Cardiac muscle cell (in vitro differentiated cells and primary cell): ENCODE data around the gene BCAP31. TPM values are rescaled to one million over a fixed set of nuclear protein-coding genes. Genes with fewer than 3 reads are reported as not detected.
A peak's percentile ranks its signal among the peaks of the same experiment; 100 is the strongest.

Source experiments
- DNase-seq, 2 donors: peaks; one replicate each; pipeline versions ENCODE4 v3.0.0 to v3.0.0-alpha.2; 2010 to 2017; ENCODE audit warnings: low read depth in 1 of 2, low spot score in 1 of 2
- H3K27ac ChIP-seq: fragments of 200-600 bp; sonication (generic); 2 replicates; pipeline ENCODE4 v1.5.1; 2016
- H3K27me3 ChIP-seq: fragments of 200-600 bp; sonication (generic); 2 replicates; pipeline ENCODE4 v1.6.0; 2016; ENCODE audit warnings: control low read depth
- H3K36me3 ChIP-seq: fragments of 200-600 bp; sonication (generic); 2 replicates; pipeline ENCODE4 v1.5.1; 2016; ENCODE audit warnings: control low read depth
- H3K4me1 ChIP-seq: fragments of 200-600 bp; sonication (generic); 2 replicates; pipeline ENCODE4 v1.8.1; 2017; ENCODE audit warnings: low read depth, mild to moderate bottlenecking, mixed run types
- H3K4me3 ChIP-seq: fragments of 200-600 bp; sonication (generic); 2 replicates; pipeline ENCODE4 v1.5.1; 2016; ENCODE audit warnings: mild to moderate bottlenecking
- H3K9me3 ChIP-seq: fragments of 200-600 bp; sonication (generic); 2 replicates; pipeline ENCODE4 v1.5.1; 2017; ENCODE audit warnings: low read depth, mild to moderate bottlenecking, control low read depth
- CTCF ChIP-seq: IDR thresholded peaks from 2 replicates; pipeline ENCODE4 v1.5.1; 2012; ENCODE audit warnings: low read depth, mild to moderate bottlenecking, low read length
- polyA plus RNA-seq: library from polyadenylated mRNA; unstranded; fragments of >200 nt; fragmentation: Nextera tagmentation; extraction: Ambion mirVana; gene quantifications from 2 replicates; pipeline ENCODE4 v1.2.1, GENCODE V29; 2016
- total RNA-seq: library from RNA; depleted of rRNA; stranded (reverse); fragments of >200 nt; gene quantifications from 2 replicates; pipeline ENCODE4 v1.2.3, GENCODE V29; 2016

BCAP31 gene
- total and polyA plus RNA-seq, 2 experiments from 2014 or later: 74.7 to 269 TPM

- Histone ChIP-seq H3K36me3 (no peaks in the 10 kb centered on the region), H3K27me3 (peaks cover 26% of the 10 kb centered on the region)
- no peak for TF ChIP-seq CTCF
Measured at GRCh38 chrX:153659268-153659667, 64.9 kb downstream of the BCAP31 start.

GRCh38 chrX:153657161-153657560, 67.0 kb downstream of the BCAP31 start:
- Histone ChIP-seq H3K9me3 (no peaks in the 10 kb centered on the region), H3K4me1 (no peaks in the 10 kb centered on the region), H3K27me3 (peaks cover 9% of the 10 kb centered on the region), H3K36me3 (no peaks in the 10 kb centered on the region), H3K4me3 (no peak overlapping the region), H3K27ac (no peak overlapping the region)
- TF ChIP-seq CTCF: no peak
- DNase-seq: no peak

More at GRCh38 chrX:153659268-153659667, 64.9 kb downstream of the BCAP31 start:
- Histone ChIP-seq H3K4me3 (no peak overlapping the region), H3K27ac (no peak overlapping the region), H3K4me1 (no peaks in the 10 kb centered on the region), H3K9me3 (no peaks in the 10 kb centered on the region)
- no peak for DNase-seq

DNA sequence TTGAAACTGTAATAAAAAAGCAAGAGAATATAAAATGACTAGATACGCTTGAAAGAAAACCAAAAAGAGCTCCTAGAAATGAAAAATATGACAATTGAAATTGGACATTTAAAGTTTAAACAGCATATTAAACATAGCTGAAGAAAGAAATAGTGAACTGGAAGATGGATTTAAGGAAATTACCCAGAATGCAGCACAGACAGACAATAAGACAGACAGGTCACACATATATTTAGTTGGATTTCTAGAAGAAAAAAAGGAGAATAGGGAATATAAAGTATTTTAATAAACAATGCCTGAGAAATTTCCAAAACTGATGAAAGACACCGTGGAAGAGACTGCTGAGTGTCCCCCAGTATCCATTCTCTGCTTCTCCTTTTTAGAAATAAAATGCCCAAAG, 70.6 kb downstream of the BCAP31 start:
- no peaks in the 10 kb centered on the region for H3K36me3 ChIP-seq
- no peak overlapping the region for H3K4me3 ChIP-seq
- no peak overlapping the region for H3K27ac ChIP-seq
- no peak for TF ChIP-seq CTCF
- no peak for DNase-seq
- H3K9me3 ChIP-seq: no peaks in the 10 kb centered on the region
- H3K4me1 ChIP-seq: no peaks in the 10 kb centered on the region
- peaks cover 3% of the 10 kb centered on the region for H3K27me3 ChIP-seq

DNA sequence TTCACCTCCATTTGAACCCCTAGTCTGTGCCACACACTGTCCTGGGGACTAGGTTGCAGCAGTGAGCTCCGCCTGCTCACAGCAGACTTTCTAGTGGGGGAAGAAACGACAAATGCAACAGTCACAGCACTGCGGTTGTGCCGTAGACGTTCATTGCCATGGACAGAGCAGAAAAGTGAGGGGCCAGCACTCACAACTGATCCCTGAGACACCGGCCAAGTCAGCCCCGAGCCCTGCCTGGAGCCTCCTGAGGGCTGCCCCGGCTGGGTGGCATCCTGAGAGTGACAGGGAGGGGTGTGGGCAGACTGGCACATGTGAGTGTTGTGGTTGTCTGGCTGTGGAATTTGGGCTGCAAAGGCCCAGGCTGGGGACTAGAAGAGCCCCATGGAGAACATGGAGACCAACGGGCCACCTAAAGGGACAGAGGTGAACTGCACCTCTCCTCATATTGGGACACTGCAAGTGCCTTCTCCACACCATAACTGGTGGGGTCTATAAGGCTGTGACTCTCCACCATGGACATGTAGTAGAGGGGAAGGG, 72.6 kb downstream of the BCAP31 start:
- H3K9me3 ChIP-seq: no peaks in the 10 kb centered on the region

GRCh38 chrX:153650959-153651358, 73.2 kb downstream of the BCAP31 start:
- Histone ChIP-seq H3K27ac (no peak overlapping the region), H3K4me1 (no peaks in the 10 kb centered on the region), H3K9me3 (no peaks in the 10 kb centered on the region), H3K36me3 (no peaks in the 10 kb centered on the region), H3K27me3 (peaks cover 25% of the 10 kb centered on the region), H3K4me3 (no peak overlapping the region)
- no peak for DNase-seq
- no peak for TF ChIP-seq CTCF

More for the DNA sequence above, 72.6 kb downstream of the BCAP31 start:
- Histone ChIP-seq H3K36me3 (no peaks in the 10 kb centered on the region), H3K4me3 (no peak overlapping the region), H3K27me3 (peaks cover 22% of the 10 kb centered on the region), H3K27ac (no peak overlapping the region), H3K4me1 (no peaks in the 10 kb centered on the region)
- peak; percentile 18 for TF ChIP-seq CTCF
- no peak for DNase-seq

Other genes starting within 250 kb of the BCAP31 start
- 0.54 and 1.9 TPM in 2 replicates for gene BGN, start 229.4 kb downstream of the BCAP31 start, total RNA-seq
- 1.0 and 2.2 TPM in 2 replicates for gene BGN, start 229.4 kb downstream of the BCAP31 start, polyA plus RNA-seq
- gene ATP2B3, start 206.7 kb downstream of the BCAP31 start, total RNA-seq: 0.14 and 0.21 TPM in 2 replicates
- gene ATP2B3, start 206.7 kb downstream of the BCAP31 start, polyA plus RNA-seq: 0.06 and 0.42 TPM in 2 replicates
- gene CCNQ, start 125.2 kb downstream of the BCAP31 start, total RNA-seq: 28.5 and 33.8 TPM in 2 replicates
- gene CCNQ, start 125.2 kb downstream of the BCAP31 start, polyA plus RNA-seq: 36.8 and 37.0 TPM in 2 replicates
- 5.4 and 8.7 TPM in 2 replicates for gene DUSP9, start 77.2 kb downstream of the BCAP31 start, total RNA-seq
- 6.8 and 8.7 TPM in 2 replicates for gene DUSP9, start 77.2 kb downstream of the BCAP31 start, polyA plus RNA-seq
- 19.4 and 23.5 TPM in 2 replicates for gene PNCK, start 50.6 kb downstream of the BCAP31 start, total RNA-seq
- gene PNCK, start 50.6 kb downstream of the BCAP31 start, polyA plus RNA-seq: 14.5 and 25.5 TPM in 2 replicates
- gene SLC6A8, start 36.5 kb downstream of the BCAP31 start, total RNA-seq: 23.7 and 29.0 TPM in 2 replicates
- gene SLC6A8, start 36.5 kb downstream of the BCAP31 start, polyA plus RNA-seq: 35.8 and 37.3 TPM in 2 replicates
- gene ABCD1, start 469 bp upstream of the BCAP31 start, total RNA-seq: 23.8 and 28.7 TPM in 2 replicates
- 14.6 and 15.3 TPM in 2 replicates for gene ABCD1, start 469 bp upstream of the BCAP31 start, polyA plus RNA-seq
- gene PLXNB3, start 39.9 kb upstream of the BCAP31 start, total RNA-seq: 0.48 and 0.85 TPM in 2 replicates
- gene PLXNB3, start 39.9 kb upstream of the BCAP31 start, polyA plus RNA-seq: 0.34 and 1.4 TPM in 2 replicates
- not detected in 2 replicates for gene SRPK3, start 56.7 kb upstream of the BCAP31 start, total RNA-seq
- 0.57 and 0.71 TPM in 2 replicates for gene SRPK3, start 56.7 kb upstream of the BCAP31 start, polyA plus RNA-seq
- 107 and 110 TPM in 2 replicates for gene IDH3G, start 70.0 kb upstream of the BCAP31 start, total RNA-seq
- gene IDH3G, start 70.0 kb upstream of the BCAP31 start, polyA plus RNA-seq: 99.8 and 146 TPM in 2 replicates
- 124 and 242 TPM in 2 replicates for gene SSR4, start 70.3 kb upstream of the BCAP31 start, total RNA-seq
- gene SSR4, start 70.3 kb upstream of the BCAP31 start, polyA plus RNA-seq: 275 and 374 TPM in 2 replicates
- gene PDZD4, start 106.2 kb upstream of the BCAP31 start, total RNA-seq: 5.4 and 5.8 TPM in 2 replicates
- gene PDZD4, start 106.2 kb upstream of the BCAP31 start, polyA plus RNA-seq: 0.50 and 1.7 TPM in 2 replicates
- 0.86 and 1.1 TPM in 2 replicates for gene L1CAM, start 161.8 kb upstream of the BCAP31 start, total RNA-seq
- 1.4 and 1.5 TPM in 2 replicates for gene L1CAM, start 161.8 kb upstream of the BCAP31 start, polyA plus RNA-seq
- not detected in 2 replicates for gene AVPR2, start 180.3 kb upstream of the BCAP31 start, total RNA-seq
- gene AVPR2, start 180.3 kb upstream of the BCAP31 start, polyA plus RNA-seq: 0.11 TPM in 1 of 2 replicates, not detected in the other
- 20.5 and 47.4 TPM in 2 replicates for gene ARHGAP4, start 201.9 kb upstream of the BCAP31 start, total RNA-seq
- gene ARHGAP4, start 201.9 kb upstream of the BCAP31 start, polyA plus RNA-seq: 16.5 and 30.1 TPM in 2 replicates
- gene NAA10, start 210.7 kb upstream of the BCAP31 start, total RNA-seq: 90.1 and 127 TPM in 2 replicates
- 163 and 186 TPM in 2 replicates for gene NAA10, start 210.7 kb upstream of the BCAP31 start, polyA plus RNA-seq
- 5.7 and 12.4 TPM in 2 replicates for gene RENBP, start 220.3 kb upstream of the BCAP31 start, total RNA-seq
- gene RENBP, start 220.3 kb upstream of the BCAP31 start, polyA plus RNA-seq: 7.4 and 8.7 TPM in 2 replicates
- gene HCFC1, start 247.4 kb upstream of the BCAP31 start, total RNA-seq: 72.7 and 85.6 TPM in 2 replicates
- gene HCFC1, start 247.4 kb upstream of the BCAP31 start, polyA plus RNA-seq: 21.5 and 30.1 TPM in 2 replicates
- gene TMEM187, start 248.4 kb upstream of the BCAP31 start, total RNA-seq: 12.9 and 13.4 TPM in 2 replicates
- gene TMEM187, start 248.4 kb upstream of the BCAP31 start, polyA plus RNA-seq: 12.9 and 14.6 TPM in 2 replicates